GM12875 (cell line): Measurements from ENCODE around the gene MAGI3.

Source experiments
- H3K4me3 ChIP-seq: one replicate; pipeline ENCODE4 v1.5.1; 2011; ENCODE audit warnings: low read depth, low read length, control low read depth
- CTCF ChIP-seq: IDR thresholded peaks from 2 replicates; pipeline ENCODE4 v1.5.1; 2011; ENCODE audit warnings: low read depth, mild to moderate bottlenecking, control low read depth, inconsistent platforms, low read length, moderate library complexity, borderline replicate concordance; ENCODE audit not compliant: insufficient read depth

Gene MAGI3

DNA sequence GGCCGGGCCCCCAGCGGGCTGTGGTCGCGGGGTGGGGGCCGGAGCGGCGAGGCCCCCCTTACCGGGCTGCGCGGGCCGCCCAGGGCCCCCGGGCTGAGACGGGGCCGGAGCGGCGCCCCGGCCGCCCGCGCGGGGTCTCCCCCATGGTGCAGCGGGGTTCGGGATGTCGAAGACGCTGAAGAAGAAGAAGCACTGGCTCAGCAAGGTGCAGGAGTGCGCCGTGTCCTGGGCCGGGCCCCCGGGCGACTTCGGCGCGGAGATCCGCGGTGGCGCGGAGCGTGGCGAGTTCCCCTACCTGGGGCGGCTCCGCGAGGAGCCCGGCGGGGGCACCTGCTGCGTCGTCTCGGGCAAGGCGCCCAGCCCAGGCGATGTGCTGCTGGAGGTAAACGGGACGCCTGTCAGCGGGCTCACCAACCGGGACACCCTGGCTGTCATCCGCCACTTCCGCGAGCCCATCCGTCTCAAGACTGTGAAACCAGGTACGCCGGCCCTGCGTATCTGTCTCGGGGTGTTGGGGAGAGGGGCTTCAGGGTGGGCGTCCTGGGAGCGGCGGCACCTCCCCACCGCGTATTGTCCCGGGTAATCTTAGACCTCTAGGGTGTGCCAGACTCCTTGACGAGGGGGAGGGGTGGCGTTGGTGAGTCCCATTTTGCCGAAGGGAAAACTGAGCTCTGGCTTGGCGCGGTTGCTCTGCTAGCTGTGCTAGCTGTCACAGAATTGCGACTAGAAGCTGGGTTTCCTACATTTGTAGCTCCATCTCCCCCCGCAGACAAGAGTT is 745 bp downstream of the MAGI3 start:
- TF ChIP-seq CTCF: no peak

DNA sequence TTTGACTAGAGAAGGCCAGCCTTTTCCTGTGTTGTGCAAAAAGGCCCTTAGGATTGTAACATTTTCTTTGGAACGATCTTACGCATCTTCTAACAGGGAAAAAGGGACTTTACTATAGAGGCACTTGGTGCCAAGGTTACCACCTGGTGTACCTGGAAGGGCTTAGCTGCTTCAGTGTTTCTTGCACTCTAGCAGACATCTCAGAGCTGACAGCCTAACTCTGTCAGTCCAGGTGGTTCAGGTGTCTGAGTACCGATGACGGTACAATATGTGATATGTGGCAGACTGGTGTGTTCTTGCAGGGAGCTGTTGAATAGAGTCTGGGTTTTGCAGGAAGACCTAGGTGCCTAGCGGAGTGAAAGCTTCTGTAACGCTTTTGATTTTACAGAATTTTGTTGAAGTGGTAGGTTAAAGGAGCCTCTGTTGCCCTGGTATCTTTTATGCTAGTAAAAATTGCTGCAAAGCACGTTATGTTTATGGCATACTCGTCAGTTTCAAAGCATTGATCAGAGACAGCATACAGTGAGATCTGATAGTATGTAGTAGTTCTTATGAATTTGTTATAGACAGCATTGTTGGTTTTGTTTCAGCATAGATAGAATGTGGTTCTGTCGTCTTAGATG is 1.4 kb downstream of the MAGI3 start:
- no peak for TF ChIP-seq CTCF
- no peak overlapping the region for H3K4me3 ChIP-seq

More for the DNA sequence above, 745 bp downstream of the MAGI3 start:
- H3K4me3 ChIP-seq: peak overlapping the region; percentile 61

GRCh38 chr1:113392541-113393128 is 2.3 kb downstream of the MAGI3 start:
- no peak for TF ChIP-seq CTCF
- no peak overlapping the region for H3K4me3 ChIP-seq

- no peak overlapping the region for H3K4me3 ChIP-seq
- TF ChIP-seq CTCF: no peak
Observed at GRCh38 chr1:113394043-113394862, 3.9 kb downstream of the MAGI3 start.

GRCh38 chr1:113394863-113395259 is 4.5 kb downstream of the MAGI3 start:
- no peak overlapping the region for H3K4me3 ChIP-seq
- TF ChIP-seq CTCF: no peak

DNA sequence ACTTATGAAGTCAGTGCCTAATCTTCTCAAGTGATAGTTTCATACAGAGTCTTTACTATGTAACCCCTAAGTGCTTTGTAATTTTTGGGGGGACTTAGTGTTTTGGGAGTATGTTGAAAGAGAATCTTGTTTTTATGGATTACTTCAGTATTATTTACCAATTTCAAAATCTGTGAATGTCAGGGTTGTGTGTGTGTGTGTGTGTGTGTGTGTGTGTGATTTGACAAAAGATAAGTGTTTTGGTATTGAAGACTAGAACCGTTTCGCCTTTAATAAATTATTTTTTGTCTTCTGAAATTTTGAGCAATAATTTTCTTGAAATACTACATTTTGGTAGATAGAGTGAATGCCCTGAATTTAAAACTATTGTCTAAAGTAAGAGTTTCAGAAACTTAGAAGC is 5.8 kb downstream of the MAGI3 start:
- H3K4me3 ChIP-seq: no peak overlapping the region
- TF ChIP-seq CTCF: no peak
